SK-MEL-5 (cell line): Measurements from ENCODE around the gene MAN1B1. TPM values are rescaled to one million over a fixed set of nuclear protein-coding genes. Genes with fewer than 3 reads are reported as not detected.

Experiments
- small RNA-seq, 2 experiments: library from RNA; depleted of rRNA; stranded (forward); fragments of <200 nt; gene quantifications; one replicate each; pipeline ENCODE3, GENCODE V24; 2014
- total RNA-seq: library from RNA; depleted of rRNA; stranded (reverse); fragments of >200 nt; shearing (Covaris generic); gene quantifications from 2 replicates; pipeline ENCODE4 v1.2.3, GENCODE V29; 2014; rRNA removed

The MAN1B1 gene
- total RNA-seq, 1 experiment from 2014 or later = 84.8 TPM

Small RNA genes lying within 50 kb of the gene (small RNA-seq; reads per million reads assigned to genes)
- gene RF00153 = 0 to 0.05 reads per million in 2 experiments

Other genes starting within 250 kb of the MAN1B1 start
- gene AJM1, start 244.5 kb upstream of the MAN1B1 start, total RNA-seq = 1.2 and 1.4 TPM in 2 replicates
- 101 TPM in 2 replicates for gene PHPT1, start 237.6 kb upstream of the MAN1B1 start, total RNA-seq
- 0.80 and 1.3 TPM in 2 replicates for gene MAMDC4, start 234.6 kb upstream of the MAN1B1 start, total RNA-seq
- gene EDF1, start 220.7 kb upstream of the MAN1B1 start, total RNA-seq = 356 and 392 TPM in 2 replicates
- gene TRAF2, start 200.5 kb upstream of the MAN1B1 start, total RNA-seq = 13.5 and 16.4 TPM in 2 replicates
- 141 and 174 TPM in 2 replicates for gene FBXW5, start 142.2 kb upstream of the MAN1B1 start, total RNA-seq
- gene C8G, start 141.7 kb upstream of the MAN1B1 start, total RNA-seq = 0.45 and 0.53 TPM in 2 replicates
- not detected in 2 replicates for gene LCN12, start 134.7 kb upstream of the MAN1B1 start, total RNA-seq
- gene PTGDS, start 109.5 kb upstream of the MAN1B1 start, total RNA-seq = not detected in 2 replicates
- gene LCNL1, start 104.0 kb upstream of the MAN1B1 start, total RNA-seq = not detected in 2 replicates
- 31.7 and 46.0 TPM in 2 replicates for gene PAXX, start 94.6 kb upstream of the MAN1B1 start, total RNA-seq
- gene CLIC3, start 90.4 kb upstream of the MAN1B1 start, total RNA-seq = not detected in 2 replicates
- 8.6 and 9.5 TPM in 2 replicates for gene ABCA2, start 58.7 kb upstream of the MAN1B1 start, total RNA-seq
- not detected in 2 replicates for gene FUT7, start 54.9 kb upstream of the MAN1B1 start, total RNA-seq
- 2.2 and 3.5 TPM in 2 replicates for gene NPDC1, start 40.8 kb upstream of the MAN1B1 start, total RNA-seq
- gene ENTPD2, start 32.9 kb upstream of the MAN1B1 start, total RNA-seq = not detected in 2 replicates
- gene SAPCD2, start 16.4 kb upstream of the MAN1B1 start, total RNA-seq = 8.1 and 8.7 TPM in 2 replicates
- 22.5 and 23.4 TPM in 2 replicates for gene UAP1L1, start 9.5 kb upstream of the MAN1B1 start, total RNA-seq
- 171 and 178 TPM in 2 replicates for gene DPP7, start 27.7 kb downstream of the MAN1B1 start, total RNA-seq
- 0.05 TPM in 1 of 2 replicates, not detected in the other for gene GRIN1, start 52.2 kb downstream of the MAN1B1 start, total RNA-seq
- gene LRRC26, start 83.1 kb downstream of the MAN1B1 start, total RNA-seq = 0.40 TPM in 1 of 2 replicates, not detected in the other
- not detected in 2 replicates for gene TMEM210, start 85.1 kb downstream of the MAN1B1 start, total RNA-seq
- gene ANAPC2, start 101.6 kb downstream of the MAN1B1 start, total RNA-seq = 9.0 and 12.0 TPM in 2 replicates
- 59.2 and 60.9 TPM in 2 replicates for gene SSNA1, start 101.7 kb downstream of the MAN1B1 start, total RNA-seq
- 8.6 and 9.3 TPM in 2 replicates for gene TPRN, start 113.8 kb downstream of the MAN1B1 start, total RNA-seq
- gene TMEM203, start 118.7 kb downstream of the MAN1B1 start, total RNA-seq = 38.3 and 44.1 TPM in 2 replicates
- gene NDOR1, start 118.7 kb downstream of the MAN1B1 start, total RNA-seq = 5.1 and 6.4 TPM in 2 replicates
- gene RNF208, start 135.3 kb downstream of the MAN1B1 start, total RNA-seq = not detected in 2 replicates
- 0.21 and 0.59 TPM in 2 replicates for gene CYSRT1, start 138.2 kb downstream of the MAN1B1 start, total RNA-seq
- gene RNF224, start 140.5 kb downstream of the MAN1B1 start, total RNA-seq = not detected in 2 replicates
- not detected in 2 replicates for gene SLC34A3, start 143.9 kb downstream of the MAN1B1 start, total RNA-seq
- 66.1 and 81.2 TPM in 2 replicates for gene TUBB4B, start 154.3 kb downstream of the MAN1B1 start, total RNA-seq
- not detected in 2 replicates for gene STPG3, start 164.3 kb downstream of the MAN1B1 start, total RNA-seq
- gene NELFB, start 168.3 kb downstream of the MAN1B1 start, total RNA-seq = 47.3 and 47.4 TPM in 2 replicates
- 0.03 and 0.13 TPM in 2 replicates for gene TOR4A, start 190.7 kb downstream of the MAN1B1 start, total RNA-seq
- 0.50 and 0.67 TPM in 2 replicates for gene NRARP, start 215.3 kb downstream of the MAN1B1 start, total RNA-seq